Neural progenitor cell (in vitro differentiated cells): ENCODE results near the gene CAB39L.

Experiments used
- CTCF ChIP-seq: fragments of 200-600 bp; sonication (generic); IDR thresholded peaks from 2 replicates; pipeline ENCODE4 v1.5.1; 2017; ENCODE audit warnings: antibody characterized with exemption, mild to moderate bottlenecking
- EZH2 ChIP-seq: fragments of 200-600 bp; sonication (generic); IDR thresholded peaks from 2 replicates; pipeline ENCODE4 v1.6.1; 2017; ENCODE audit warnings: antibody characterized with exemption, mild to moderate bottlenecking, moderate library complexity
- EZH2phosphoT487 ChIP-seq: fragments of 200-600 bp; sonication (generic); IDR thresholded peaks from 2 replicates; pipeline ENCODE4 v1.6.1; 2017; ENCODE audit warnings: antibody characterized with exemption

- TF ChIP-seq CTCF = no peak
- TF ChIP-seq EZH2 = no peak
- no peak for TF ChIP-seq EZH2phosphoT487
These were observed 132.0 kb downstream of the CAB39L start for GRCh38 chr13:49311816-49312215.
